ENCODE results near the gene KCTD11. TPM values are rescaled to one million over a fixed set of nuclear protein-coding genes. Genes with fewer than 3 reads are reported as not detected.
A peak's percentile ranks its signal among the peaks of the same experiment; 100 is the strongest.

KCTD11 gene
- total RNA-seq, 2 experiments from 2014 or later: 6.0 to 6.1 TPM

DNA sequence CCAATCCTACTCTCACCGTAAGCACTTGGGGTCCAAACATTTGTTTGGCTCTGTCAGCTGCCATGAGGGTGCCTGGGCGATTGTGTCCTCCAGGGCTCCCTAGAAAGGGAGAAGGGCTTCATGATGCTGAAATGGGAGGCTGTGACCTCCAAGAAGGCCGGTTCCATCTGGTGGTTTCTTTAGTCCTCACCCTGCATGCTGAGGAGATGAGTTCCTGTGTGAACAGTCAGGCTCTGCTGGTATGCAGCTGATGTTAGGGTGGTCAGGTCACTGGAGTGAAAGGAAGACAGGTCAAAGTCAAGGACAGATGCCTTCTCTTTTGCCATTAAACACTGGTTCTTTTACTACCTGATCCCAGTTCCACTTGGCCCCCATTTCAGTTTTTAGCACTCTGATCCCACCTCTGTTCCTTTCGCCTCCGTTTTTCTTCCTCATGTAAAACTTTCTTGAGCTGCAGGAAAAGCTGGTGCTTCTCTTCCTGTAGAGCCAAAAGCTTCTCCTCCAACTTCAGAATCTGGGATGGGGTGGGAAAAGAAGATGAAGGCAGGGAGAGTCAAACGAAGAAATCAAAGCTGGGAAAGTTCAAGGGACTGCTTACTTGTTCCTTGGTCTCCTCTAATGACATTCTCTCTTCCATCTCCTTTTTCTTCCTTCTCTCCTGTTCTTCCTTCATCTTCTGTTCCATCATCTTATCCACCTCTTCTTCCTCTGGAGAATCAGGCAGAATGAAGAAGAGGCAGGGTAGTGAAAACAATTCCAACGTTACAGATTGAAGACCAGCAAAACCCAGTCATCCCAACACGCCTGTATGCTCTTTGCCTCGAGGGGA is 37.9 kb upstream of the KCTD11 start:
- peaks cover 61% of the 10 kb centered on the region for H3K4me1 Mint-ChIP-seq
- H3K27ac Mint-ChIP-seq: peak overlapping the region; percentile 91
- CTCF ChIA-PET: interaction anchor here (0.7 to 3.4 kb wide), 10 partner anchors 9 to 123 kb away, joined by 3 to 14 read pairs (median 4); partner anchors contain the start of genes ACAP1 and NEURL4
- no peaks in the 10 kb centered on the region for H3K9me3 Mint-ChIP-seq (ENCODE audit: low read depth)
- ATAC-seq: no peak
- no peaks in the 10 kb centered on the region for H3K27me3 Mint-ChIP-seq
- peaks cover 45% of the 10 kb centered on the region for H3K36me3 Mint-ChIP-seq
- peak overlapping the region; percentile 80 for H3K4me3 Mint-ChIP-seq
- no peak for DNase-seq

- H3K4me3 Mint-ChIP-seq: peak within 1 kb of the TSS; percentile 80
- H3K36me3 Mint-ChIP-seq: peaks cover 37% of the 10 kb centered on the region
- peak; percentile 87 for ATAC-seq
- H3K4me1 Mint-ChIP-seq: peaks cover 53% of the 10 kb centered on the region
- DNase-seq: peak; percentile 96
- CTCF ChIA-PET: interaction anchor here (0.7 to 3.4 kb wide), 11 partner anchors 10 to 122 kb away, joined by 3 to 14 read pairs (median 4); partner anchors contain the start of genes ACAP1 and NEURL4
- peak within 1 kb of the TSS; percentile 91 for H3K27ac Mint-ChIP-seq
- H3K9me3 Mint-ChIP-seq (ENCODE audit: low read depth): no peaks in the 10 kb centered on the region
- no peaks in the 10 kb centered on the region for H3K27me3 Mint-ChIP-seq
Measured at GRCh38 chr17:7314719-7315569, 37.0 kb upstream of the KCTD11 start, which contains the start of gene GPS2. Gene GPS2 (minus strand): TSS chr17:7315360. CDS start chr17:7315052, 308 bp downstream.

GRCh38 chr17:7315570-7316235 is 36.3 kb upstream of the KCTD11 start:
- Mint-ChIP-seq H3K9me3 (ENCODE audit: low read depth) (no peaks in the 10 kb centered on the region), H3K4me3 (peak overlapping the region; percentile 80), H3K27ac (peak overlapping the region; percentile 87), H3K4me1 (peaks cover 45% of the 10 kb centered on the region), H3K36me3 (peaks cover 29% of the 10 kb centered on the region), H3K27me3 (no peaks in the 10 kb centered on the region)
- CTCF ChIA-PET: interaction anchor here (1.1 to 3.4 kb wide), 8 partner anchors 9 to 34 kb away, joined by 3 to 14 read pairs (median 4); partner anchors contain the start of genes ACAP1 and NEURL4
- ATAC-seq (no peak), DNase-seq (no peak)

DNA sequence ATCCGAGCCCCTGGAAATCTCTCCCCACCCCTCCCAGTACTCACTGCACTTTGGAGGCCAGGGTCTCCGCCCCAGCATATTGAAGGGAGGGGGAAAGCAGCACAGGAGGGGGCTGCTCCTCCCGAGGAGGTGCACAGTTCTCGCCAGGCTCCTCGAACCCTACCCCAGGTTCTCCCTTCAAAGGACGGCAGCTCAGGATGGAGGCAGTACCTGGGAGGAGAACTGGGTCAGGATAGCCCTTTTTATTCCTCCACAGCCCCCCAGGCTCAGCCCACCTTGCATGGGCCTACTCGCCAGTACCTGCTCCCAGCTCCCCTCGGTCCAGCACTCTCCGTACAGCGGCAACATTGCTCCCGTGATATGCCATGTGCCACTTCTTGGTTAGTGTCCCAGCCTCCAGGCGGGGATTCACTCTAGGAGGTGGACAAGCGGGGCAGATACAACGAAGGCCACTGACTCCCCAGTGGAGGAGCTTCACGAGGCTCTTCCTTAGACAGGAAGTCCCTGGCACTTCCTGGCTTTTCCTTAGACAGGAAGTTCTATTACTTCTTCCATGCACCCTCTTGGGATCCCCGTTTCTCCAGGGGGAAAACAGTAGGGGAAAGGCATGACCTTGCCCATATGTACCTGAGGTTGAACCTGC is 34.7 kb upstream of the KCTD11 start:
- Mint-ChIP-seq H3K27ac (peak overlapping the region; percentile 64), H3K4me1 (peaks cover 34% of the 10 kb centered on the region), H3K27me3 (no peaks in the 10 kb centered on the region), H3K36me3 (peaks cover 30% of the 10 kb centered on the region), H3K9me3 (ENCODE audit: low read depth) (no peaks in the 10 kb centered on the region), H3K4me3 (no peak overlapping the region)
- DNase-seq: no peak
- no peak for ATAC-seq
- CTCF ChIA-PET: interaction anchor here (0.8 to 3.0 kb wide), 3 partner anchors 10 to 37 kb away, joined by 3 to 10 read pairs (median 3); no protein-coding TSS in a partner anchor

DNA sequence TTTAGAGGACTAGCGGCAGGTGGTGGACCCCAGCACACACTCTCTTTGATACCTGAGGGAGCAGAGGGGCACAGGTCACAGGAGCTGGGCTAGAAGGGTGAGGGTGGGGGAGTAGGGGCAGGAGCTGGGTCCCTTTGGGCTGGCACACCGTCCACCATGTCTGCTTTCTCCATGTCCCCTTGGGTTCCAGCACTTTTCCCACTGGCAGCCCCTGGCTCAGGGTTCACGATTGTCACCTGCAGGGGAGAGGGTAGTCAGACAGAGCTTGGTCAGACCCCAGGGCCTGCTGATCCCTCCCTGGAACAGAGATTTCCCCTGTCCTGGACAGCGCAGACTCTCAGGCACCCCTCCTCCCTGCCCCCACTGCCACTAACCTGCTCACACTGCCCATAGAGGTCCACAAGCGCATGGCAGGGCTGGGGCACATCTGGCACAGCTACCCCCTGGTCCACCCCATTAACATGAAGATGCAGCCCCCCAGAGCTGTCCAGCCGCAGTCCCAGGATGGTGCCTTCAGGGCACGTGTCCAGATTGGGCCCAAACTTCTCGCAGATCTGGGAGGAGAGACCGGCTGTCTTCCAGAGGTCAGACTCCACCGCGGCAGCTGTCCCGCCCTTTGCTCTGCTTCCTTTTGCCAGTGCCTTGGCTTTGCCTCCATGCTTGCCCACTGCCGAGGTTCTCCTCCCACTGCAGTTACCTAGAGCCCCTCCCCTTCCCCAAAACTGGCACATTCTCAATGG is 33.7 kb upstream of the KCTD11 start:
- Mint-ChIP-seq H3K4me1 (peaks cover 24% of the 10 kb centered on the region), H3K27ac (no peak overlapping the region), H3K36me3 (peaks cover 30% of the 10 kb centered on the region), H3K27me3 (no peaks in the 10 kb centered on the region), H3K9me3 (ENCODE audit: low read depth) (no peaks in the 10 kb centered on the region), H3K4me3 (no peak overlapping the region)
- no peak for ATAC-seq
- DNase-seq: no peak
- CTCF ChIA-PET: interaction anchor here (1.0 to 3.0 kb wide), 3 partner anchors 9 to 36 kb away, joined by 3 to 10 read pairs (median 6); partner anchors contain the start of gene ACAP1

- ATAC-seq: no peak
- H3K9me3 Mint-ChIP-seq (ENCODE audit: low read depth): no peaks in the 10 kb centered on the region
- H3K27ac Mint-ChIP-seq: no peak overlapping the region
- no peak overlapping the region for H3K4me3 Mint-ChIP-seq
- H3K27me3 Mint-ChIP-seq: no peaks in the 10 kb centered on the region
- H3K4me1 Mint-ChIP-seq: peaks cover 6% of the 10 kb centered on the region
- DNase-seq: no peak
- CTCF ChIA-PET: interaction anchor here (0.8 to 1.5 kb wide), 3 partner anchors 16 to 21 kb away, joined by 3 to 6 read pairs (median 5); no protein-coding TSS in a partner anchor
- peaks cover 28% of the 10 kb centered on the region for H3K36me3 Mint-ChIP-seq
Measured at GRCh38 chr17:7321466-7321865, 30.5 kb upstream of the KCTD11 start.

DNA sequence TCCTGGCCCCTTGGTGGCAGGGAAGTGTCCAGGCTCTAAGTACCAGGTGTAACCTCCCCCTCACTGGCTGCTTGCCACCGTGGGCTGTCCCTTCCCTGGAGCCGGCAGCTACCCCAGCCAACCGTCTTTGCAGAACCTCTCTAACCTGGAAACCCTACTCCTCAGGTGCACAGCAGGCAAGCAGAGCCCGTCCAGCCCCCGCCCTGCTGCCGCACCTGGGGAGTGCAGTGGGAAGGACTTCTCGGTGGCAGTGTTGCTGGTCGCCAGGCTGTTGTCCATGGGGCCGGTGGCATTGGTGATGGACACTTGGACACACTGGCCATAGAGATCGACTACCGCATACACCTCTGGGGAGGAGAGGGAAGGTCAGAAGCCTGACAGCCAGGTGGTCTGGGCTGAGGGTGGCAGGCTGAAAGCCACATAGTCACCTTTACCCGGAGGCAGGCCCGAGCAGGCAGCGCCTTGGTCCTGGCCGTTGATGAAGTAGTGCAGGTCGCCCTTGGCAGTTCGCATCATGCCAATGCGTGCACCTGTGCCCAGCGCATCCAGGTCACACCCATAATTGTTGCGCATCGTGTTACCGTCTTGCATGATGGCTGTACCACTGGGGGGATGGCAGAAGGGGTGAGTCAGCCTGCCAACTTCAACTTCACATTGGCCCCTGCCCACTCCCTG is 29.3 kb upstream of the KCTD11 start:
- peaks cover 26% of the 10 kb centered on the region for H3K36me3 Mint-ChIP-seq
- ATAC-seq (no peak), DNase-seq (no peak)
- H3K27ac Mint-ChIP-seq: no peak overlapping the region
- H3K27me3 Mint-ChIP-seq: no peaks in the 10 kb centered on the region
- CTCF ChIA-PET: interaction anchor here (1.0 to 1.5 kb wide), 5 partner anchors 14 to 63 kb away, joined by 3 to 6 read pairs (median 5); partner anchors contain the start of gene ACAP1
- no peaks in the 10 kb centered on the region for H3K9me3 Mint-ChIP-seq (ENCODE audit: low read depth)
- H3K4me1 Mint-ChIP-seq: peaks cover 9% of the 10 kb centered on the region
- H3K4me3 Mint-ChIP-seq: no peak overlapping the region

GRCh38 chr17:7323731-7324437 is 28.1 kb upstream of the KCTD11 start:
- Mint-ChIP-seq H3K9me3 (ENCODE audit: low read depth) (no peaks in the 10 kb centered on the region), H3K36me3 (peaks cover 25% of the 10 kb centered on the region), H3K4me1 (peaks cover 20% of the 10 kb centered on the region), H3K27ac (no peak overlapping the region), H3K4me3 (no peak overlapping the region), H3K27me3 (no peaks in the 10 kb centered on the region)
- ATAC-seq: peak; percentile 54
- peak; percentile 72 for DNase-seq
- CTCF ChIA-PET: interaction anchor here (0.9 to 2.3 kb wide), 13 partner anchors 9 to 103 kb away, joined by 3 to 25 read pairs (median 4); partner anchors contain the start of genes ACAP1, GABARAP and GPS2

DNA sequence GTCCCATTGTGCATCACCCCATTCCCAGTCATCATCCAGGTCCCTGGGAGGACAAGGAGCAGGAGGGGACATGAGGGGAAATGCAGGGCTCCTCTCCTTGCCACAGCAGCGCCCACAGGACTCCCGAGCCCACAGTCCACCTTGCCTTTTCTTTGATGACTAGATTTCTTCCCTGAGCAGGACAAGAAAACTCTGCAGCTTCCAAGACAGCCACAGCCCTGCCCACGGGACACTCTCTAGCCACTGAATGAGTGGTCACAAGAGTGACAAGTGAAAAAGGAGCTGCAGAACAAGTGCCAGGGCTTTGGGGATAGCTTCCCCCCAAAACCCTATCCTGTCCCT is 27.6 kb upstream of the KCTD11 start:
- H3K27me3 Mint-ChIP-seq: no peaks in the 10 kb centered on the region
- no peak for DNase-seq
- H3K4me1 Mint-ChIP-seq: peaks cover 20% of the 10 kb centered on the region
- no peak overlapping the region for H3K27ac Mint-ChIP-seq
- no peak overlapping the region for H3K4me3 Mint-ChIP-seq
- CTCF ChIA-PET: interaction anchor here (0.6 to 2.3 kb wide), 13 partner anchors 10 to 252 kb away, joined by 3 to 25 read pairs (median 3); partner anchors contain the start of genes ACAP1, GABARAP and GPS2
- no peak for ATAC-seq
- H3K36me3 Mint-ChIP-seq: peaks cover 25% of the 10 kb centered on the region
- H3K9me3 Mint-ChIP-seq (ENCODE audit: low read depth): no peaks in the 10 kb centered on the region

GRCh38 chr17:7325031-7325528 is 26.9 kb upstream of the KCTD11 start:
- Mint-ChIP-seq H3K27ac (no peak overlapping the region), H3K36me3 (peaks cover 25% of the 10 kb centered on the region), H3K4me1 (peaks cover 22% of the 10 kb centered on the region), H3K9me3 (ENCODE audit: low read depth) (no peaks in the 10 kb centered on the region), H3K4me3 (no peak overlapping the region), H3K27me3 (no peaks in the 10 kb centered on the region)
- no peak for DNase-seq
- ATAC-seq: no peak
- CTCF ChIA-PET: interaction anchor here (0.6 to 2.3 kb wide), 13 partner anchors 10 to 251 kb away, joined by 3 to 25 read pairs (median 3); partner anchors contain the start of genes ACAP1, GABARAP and GPS2
